HG03045 (cell line): ENCODE data around the gene GBF1.
"Not testable (repeated sequence)": the region's sequence is repeated elsewhere in the genome, so short reads cannot be mapped to it uniquely, and the experiment has no call there.

ENCODE experiments used
- ATAC-seq: cut with Tn5 transposase; IDR thresholded peaks from one replicate; pipeline ENCODE4 v1.9.1; 2021; ENCODE audit warnings: mild to moderate bottlenecking, moderate library complexity; ENCODE audit not compliant: unreplicated experiment

Gene GBF1, protein sequence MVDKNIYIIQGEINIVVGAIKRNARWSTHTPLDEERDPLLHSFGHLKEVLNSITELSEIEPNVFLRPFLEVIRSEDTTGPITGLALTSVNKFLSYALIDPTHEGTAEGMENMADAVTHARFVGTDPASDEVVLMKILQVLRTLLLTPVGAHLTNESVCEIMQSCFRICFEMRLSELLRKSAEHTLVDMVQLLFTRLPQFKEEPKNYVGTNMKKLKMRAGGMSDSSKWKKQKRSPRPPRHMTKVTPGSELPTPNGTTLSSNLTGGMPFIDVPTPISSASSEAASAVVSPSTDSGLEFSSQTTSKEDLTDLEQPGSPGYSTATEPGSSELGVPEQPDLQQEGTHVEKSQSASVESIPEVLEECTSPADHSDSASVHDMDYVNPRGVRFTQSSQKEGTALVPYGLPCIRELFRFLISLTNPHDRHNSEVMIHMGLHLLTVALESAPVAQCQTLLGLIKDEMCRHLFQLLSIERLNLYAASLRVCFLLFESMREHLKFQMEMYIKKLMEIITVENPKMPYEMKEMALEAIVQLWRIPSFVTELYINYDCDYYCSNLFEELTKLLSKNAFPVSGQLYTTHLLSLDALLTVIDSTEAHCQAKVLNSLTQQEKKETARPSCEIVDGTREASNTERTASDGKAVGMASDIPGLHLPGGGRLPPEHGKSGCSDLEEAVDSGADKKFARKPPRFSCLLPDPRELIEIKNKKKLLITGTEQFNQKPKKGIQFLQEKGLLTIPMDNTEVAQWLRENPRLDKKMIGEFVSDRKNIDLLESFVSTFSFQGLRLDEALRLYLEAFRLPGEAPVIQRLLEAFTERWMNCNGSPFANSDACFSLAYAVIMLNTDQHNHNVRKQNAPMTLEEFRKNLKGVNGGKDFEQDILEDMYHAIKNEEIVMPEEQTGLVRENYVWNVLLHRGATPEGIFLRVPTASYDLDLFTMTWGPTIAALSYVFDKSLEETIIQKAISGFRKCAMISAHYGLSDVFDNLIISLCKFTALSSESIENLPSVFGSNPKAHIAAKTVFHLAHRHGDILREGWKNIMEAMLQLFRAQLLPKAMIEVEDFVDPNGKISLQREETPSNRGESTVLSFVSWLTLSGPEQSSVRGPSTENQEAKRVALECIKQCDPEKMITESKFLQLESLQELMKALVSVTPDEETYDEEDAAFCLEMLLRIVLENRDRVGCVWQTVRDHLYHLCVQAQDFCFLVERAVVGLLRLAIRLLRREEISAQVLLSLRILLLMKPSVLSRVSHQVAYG (N-terminal part only)

DNA sequence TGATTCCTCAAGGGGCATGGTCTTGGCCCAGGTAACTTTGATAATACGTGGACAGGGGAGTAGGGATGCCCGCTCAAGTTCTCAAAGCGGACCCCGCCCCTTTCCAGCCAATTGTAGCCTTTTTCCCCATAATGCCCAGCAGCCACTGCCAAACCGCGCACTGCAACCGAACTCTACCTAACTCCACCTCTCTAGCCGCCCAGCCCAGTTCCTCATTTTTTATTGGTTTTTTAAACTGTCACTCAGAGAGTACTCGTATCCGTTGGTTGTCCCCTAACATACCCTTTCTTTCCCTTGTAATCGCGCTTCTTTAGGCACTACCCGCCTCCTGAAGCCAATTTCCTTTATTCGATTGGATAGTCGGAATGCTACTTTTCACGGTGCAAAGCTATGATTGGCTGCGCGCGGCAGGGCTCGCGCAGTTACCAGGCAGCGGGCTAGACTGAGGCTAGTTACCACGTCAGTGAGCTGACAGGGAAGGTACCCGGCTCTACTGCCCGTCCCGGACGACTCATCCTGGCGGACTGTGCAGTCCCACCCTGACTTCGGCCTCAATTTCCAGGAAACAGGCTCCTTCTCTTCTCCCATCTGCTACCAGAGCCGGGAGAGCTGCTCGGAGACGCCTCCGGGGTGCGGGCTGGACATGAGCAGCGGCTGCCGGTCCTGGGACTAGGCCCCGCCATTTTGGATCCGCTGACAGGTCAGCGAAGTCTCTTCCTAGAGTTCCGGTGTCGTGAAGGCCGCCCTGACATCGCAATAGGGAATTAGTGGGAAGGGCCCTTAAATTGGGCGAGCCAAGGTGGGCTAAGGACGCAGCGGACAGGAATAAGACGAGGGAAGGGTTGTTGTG is at the start of gene GBF1:
Gene GBF1, plus strand, starts transcription at position 451 of the 850 bp plus-strand sequence. CDS start 13,407 bp downstream, outside the sequence.
- ATAC-seq = peak; percentile 81

DNA sequence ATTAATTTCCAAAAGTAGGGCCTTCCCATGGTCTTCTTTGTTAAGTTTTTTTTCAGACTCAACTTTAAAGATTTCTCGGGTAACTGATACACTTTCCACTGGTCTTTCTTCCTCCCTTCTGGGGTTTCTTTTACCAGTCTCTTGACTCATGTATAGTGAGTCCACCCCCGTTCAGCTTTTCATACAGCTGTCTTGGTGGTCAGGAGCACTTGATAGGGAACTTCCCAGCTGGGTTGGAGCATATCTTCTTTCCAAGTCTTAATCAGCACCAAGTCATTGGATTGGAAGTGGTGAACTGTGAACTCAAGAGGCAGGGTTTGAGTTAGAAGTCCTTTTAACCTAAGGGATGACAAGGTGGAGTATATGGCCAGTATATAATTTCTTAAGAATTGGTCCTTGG is 48.4 kb upstream of the GBF1 start:
- no peak for ATAC-seq

DNA sequence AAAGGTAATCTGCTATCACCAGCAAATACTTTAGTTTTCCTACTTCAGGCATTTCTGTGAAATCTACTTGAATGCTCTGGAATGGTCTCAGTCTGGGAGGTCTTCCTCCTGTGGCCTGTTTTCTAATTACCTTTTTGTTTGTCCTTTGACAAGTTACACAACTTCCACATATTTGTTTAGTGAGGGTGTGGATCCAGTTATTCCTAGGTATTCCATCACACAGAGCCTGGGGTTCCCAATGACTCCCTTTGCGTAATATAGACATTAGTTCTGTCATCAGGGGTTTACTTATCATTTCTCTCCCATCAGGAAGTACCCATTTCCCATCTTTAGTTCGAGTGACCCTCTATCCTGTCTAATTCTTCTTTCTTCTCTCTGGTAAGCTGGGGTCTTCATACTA is 47.3 kb upstream of the GBF1 start:
- ATAC-seq = no peak

DNA sequence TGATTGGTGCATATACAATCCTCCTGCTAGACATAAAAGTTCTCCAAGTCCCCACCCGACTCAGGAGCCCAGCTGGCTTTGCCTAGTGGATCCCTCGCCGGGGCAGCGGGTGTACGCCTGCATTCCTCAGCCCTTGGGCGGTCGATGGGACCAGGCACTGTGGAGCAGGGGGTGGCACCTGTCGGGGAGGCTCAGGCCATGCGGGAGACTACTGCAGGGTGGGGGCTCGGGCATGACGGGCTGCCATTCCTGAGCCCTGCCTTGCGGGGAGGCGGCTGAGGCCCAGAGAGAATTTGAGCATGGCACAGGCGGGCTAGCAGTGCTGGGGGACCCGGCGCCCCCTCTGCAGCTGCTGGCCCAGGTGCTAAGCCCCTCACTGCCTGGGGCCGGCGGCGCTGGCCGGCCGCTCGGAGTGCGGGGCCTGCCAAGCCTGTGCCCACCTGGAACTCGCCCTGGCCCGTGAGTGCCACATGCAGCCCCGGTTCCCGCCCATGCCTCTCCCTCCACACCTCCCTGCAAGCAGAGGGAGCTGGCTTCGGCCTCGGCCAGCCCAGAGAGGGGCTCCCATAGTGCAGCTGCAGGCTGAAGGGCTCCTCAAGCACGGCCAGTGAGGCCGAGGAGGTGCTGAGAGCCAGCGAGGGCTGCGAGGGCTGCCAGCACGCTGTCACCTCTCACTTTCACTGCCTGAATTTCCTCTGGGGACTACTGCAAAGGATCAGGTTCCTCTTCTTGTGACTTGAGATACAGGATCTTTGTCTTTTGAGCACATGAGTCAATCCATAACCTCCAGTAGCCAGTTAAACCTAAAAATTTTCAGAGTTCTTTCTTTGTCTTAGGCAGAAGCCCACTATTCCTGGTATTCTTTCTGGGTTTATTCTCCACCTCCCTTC is 44.3 kb upstream of the GBF1 start:
- no peak for ATAC-seq

DNA sequence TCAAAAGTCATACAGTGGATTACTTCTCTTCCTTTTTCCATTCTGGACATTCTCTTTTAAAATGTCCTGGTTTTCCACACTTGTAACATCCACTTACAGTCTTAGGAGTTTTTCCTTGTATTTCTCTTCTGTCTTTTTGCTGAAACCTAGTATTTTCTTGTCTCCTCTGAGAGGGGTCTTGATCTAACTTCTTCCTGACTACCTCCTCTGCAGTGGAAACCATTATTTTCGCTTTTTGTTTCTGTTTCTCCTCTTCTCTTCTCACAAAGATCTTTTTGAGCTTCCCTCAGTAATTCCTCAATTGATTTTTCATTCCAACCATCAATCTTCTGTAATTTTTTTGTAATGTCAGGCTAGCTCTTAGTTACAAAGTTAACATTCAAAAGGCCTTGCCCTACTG is 42.9 kb upstream of the GBF1 start:
- no peak for ATAC-seq

DNA sequence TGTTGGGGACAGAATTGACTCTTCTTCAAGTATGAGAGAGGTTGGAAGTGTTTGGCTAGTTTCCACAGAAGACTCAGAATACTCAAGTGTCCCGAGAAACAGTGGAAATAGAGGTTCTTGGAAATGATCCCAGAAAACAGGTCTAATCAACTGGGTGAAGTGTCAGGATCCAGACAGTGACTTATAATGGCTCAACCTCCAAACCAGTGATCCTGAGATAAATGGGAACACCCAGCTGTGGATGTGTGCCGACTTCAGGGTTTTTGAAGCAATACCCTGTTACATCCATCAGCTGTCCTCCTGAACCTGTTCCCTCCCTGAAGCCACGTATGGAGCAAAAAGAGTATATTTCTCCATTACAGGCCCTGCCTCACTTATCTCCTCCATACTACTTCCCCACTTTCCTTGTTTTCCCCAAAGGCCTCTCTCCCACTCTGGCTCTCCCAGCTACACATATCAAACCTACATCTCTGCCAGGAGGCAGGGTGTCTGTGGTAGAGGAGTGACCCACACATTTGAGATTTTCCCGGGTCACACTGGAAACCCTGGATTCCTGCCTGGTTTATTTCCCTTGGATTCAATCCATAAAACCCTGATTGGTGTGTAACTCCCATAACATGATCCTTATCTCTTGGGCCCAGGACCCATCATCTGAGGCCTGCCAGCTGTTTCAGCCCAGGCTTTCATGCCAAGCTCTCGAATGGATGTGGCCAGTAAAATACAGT is 36.9 kb upstream of the GBF1 start:
- ATAC-seq = no peak

DNA sequence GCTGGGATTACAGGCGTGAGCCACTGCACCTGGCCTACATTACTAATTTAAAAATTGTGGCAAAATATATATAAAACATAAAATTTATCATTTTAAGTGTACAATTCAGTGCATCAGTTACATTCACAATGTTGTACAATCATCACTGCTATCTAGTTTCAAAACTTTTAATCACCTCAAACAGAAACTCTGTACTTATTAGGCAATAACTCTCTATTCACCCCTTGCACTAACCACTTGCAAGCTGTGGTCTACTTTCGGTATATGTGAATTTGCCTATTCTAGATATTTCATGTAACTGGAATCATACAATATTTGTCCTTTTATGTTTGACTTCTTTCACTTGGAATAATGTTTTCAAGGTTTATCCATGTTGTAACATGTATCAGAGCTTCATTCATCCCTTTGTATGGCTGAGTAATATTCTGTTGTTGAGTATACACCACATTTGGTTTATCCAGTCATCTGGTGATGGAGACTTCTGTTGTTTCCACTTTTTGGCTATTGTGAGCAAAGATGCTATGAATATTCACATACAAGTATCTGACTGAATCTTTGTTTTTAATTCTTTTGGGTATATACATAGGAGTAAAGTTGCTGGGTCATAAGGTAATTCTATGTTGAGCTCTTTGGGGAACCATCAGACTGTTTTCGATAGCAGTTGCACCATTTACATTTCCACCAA is 33.6 kb upstream of the GBF1 start:
- no peak for ATAC-seq

DNA sequence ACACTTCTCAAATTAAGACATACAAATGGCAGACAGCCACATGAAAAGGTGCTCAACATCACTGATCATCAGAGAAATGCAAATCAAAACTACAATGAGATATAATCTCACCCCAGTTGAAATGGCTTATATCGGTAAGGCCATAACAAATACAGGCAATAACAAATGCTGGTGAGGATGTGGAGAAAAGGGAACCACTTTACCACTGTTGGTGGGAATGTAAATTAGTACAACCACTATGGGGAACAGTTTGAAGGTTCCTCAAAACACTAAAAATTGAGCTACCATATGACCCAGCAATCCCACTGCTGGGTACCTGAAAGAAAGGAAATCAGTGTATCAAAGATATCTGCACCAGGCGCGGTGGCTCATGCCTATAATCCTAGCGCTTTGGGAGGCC is 31.7 kb upstream of the GBF1 start:
- not testable (repeated sequence) for ATAC-seq

DNA sequence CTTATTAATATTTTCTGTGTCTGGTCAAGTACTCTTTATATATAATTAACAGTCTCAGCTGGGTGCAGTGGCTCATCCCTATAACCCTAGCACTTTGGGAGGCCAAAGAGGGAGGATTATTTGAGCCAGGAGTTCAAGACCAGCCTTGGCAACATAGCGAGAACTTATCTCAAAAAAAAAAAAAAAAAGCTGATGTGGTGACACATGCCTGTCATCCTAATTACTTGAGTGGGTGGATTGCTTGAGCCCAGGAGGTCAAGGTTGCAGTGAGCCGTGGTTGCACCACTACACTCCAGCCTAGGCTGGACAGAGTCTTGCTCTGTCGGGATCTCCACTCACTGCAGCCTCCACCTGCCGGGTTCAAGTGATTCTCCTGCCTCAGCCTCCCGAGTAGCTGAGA is 26.0 kb upstream of the GBF1 start:
- no peak for ATAC-seq

DNA sequence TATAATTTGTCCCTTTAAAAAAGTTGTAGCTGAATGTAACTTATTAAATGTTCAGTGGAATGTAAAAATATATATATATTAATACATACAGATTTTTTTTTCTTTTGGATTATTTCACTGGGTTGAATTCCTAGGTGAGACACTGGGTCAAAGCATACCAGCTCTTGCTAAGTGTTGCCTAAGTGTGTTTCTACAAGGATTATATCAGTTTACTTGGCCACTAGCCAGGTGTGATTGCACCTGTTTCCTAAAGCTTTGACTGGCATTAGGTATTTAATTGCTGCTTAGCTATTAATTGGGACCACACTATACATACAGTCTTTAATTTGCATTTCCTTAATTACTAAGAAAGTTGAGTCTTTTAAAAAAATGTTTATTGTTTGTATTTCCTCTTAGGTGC is 24.7 kb upstream of the GBF1 start:
- ATAC-seq = no peak

DNA sequence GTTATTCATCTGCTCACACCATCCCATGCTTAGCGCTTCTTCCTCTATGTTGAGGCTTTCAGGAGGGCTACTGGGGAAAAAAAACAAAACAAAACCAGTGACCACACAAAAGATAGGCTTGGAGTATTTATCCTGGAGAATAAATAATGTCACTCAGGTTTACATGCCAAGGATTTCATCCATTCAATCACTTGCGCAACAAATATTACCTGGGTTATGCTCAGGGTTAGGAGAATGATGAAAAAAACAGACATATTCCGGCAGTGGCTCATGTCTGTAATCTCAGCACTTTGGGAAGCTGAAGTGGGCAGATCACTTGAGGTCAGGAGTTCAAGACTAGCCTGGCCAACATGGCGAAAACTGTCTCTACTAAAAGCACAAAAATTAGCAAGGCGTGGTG is 22.5 kb upstream of the GBF1 start:
- no peak for ATAC-seq

DNA sequence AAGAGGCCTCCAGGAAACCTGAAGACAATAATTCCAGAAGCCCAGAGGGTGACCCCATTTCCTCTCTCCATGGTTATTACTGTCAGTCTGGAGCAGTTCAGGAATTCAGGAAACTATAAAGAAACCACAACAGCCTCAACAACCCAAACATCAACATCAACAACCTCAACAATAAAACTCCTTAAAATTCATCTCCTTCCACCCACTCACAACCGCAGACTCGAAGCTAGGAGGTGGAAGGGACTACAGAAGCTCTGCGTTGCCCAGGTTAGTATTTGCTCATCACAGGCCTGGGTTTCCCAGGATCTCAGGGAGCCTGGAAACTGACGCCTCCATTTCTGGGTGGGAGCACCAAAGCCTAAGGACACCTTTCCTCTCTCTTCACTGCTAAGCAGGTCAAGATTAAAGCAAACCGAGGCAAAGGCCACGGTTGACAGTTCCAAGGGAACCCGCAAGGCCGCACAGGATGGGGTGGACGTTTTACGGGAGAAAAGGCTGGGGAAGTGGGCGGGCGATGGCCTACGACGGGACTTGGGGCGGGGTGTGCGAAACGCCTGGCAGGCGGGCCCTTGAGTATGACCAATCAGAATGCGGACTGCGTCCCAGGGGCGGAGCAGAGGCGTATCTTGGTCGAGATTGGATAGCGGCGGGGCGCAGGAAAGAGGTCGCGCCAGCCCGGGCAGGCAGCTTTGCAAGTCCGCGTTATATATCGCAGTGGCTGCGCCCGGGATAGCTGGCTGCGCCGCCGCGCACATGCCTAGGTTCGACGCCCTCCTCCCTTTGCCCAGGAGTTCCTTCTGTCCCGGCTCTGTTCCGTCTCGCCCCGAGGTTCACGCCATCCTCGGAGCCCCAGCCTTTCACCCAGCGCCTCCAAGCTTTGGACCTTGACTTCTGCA is 19.4 kb upstream of the GBF1 start, which contains the start of gene ELOVL3:
Gene ELOVL3, plus strand, starts transcription at position 654 of the 896 bp plus-strand sequence. CDS start 250 bp downstream, outside the sequence.
- peak; percentile 94 for ATAC-seq

DNA sequence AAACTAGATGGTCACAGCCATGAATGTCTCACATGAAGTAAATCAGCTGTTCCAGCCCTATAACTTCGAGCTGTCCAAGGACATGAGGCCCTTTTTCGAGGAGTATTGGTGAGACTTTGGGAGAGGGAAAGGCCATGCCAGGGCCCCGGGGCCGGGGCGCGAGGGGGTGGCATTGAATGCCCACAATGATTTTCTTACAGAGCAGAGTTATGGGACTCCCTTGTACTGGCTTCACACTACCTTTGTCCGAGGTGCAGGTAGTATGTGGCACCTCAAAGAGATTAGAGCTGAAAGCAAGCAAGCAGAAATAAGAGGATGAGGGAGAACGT is 18.8 kb upstream of the GBF1 start:
- no peak for ATAC-seq

DNA sequence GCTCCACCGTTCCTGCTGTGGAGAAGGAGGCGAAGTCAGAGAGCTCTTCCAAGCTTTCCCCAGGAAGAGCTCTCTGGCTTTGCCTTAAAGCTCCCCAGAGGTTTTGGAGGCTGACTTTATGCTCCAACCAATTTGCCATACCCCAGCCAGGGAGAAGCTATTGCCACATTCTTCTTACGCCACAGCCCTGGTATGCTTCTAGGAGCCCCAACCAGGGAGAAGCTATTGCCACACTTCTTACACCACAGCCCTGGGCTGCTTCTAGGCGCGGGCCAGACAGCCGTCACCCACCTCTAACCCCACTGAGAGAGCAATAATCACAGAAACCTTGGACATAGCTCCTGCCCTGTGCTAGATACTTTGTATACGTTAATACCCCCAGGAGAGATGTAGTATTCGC is 18.3 kb upstream of the GBF1 start:
- ATAC-seq = no peak

DNA sequence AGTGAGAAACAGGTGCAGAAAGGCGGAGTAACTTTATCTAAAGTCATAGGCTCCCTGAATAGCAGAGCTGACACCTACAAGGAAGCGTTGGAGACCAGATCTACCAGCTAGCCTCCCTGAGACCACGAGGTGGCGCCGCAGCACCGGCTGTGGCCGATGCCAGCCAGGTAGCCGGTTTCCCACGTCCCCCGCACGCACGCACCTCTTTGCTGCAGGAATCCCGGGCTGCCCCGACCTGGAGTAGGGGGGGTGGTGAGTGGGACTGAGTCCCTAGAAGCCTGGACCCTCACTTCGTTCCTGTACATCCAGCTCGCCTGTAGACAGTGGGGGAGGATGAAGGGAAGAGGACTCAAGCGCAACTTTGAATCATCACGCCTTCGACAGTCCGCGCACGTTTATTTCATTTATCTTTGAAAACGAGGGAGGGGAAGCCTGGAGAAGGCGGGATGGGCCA is 15.5 kb upstream of the GBF1 start:
- no peak for ATAC-seq

DNA sequence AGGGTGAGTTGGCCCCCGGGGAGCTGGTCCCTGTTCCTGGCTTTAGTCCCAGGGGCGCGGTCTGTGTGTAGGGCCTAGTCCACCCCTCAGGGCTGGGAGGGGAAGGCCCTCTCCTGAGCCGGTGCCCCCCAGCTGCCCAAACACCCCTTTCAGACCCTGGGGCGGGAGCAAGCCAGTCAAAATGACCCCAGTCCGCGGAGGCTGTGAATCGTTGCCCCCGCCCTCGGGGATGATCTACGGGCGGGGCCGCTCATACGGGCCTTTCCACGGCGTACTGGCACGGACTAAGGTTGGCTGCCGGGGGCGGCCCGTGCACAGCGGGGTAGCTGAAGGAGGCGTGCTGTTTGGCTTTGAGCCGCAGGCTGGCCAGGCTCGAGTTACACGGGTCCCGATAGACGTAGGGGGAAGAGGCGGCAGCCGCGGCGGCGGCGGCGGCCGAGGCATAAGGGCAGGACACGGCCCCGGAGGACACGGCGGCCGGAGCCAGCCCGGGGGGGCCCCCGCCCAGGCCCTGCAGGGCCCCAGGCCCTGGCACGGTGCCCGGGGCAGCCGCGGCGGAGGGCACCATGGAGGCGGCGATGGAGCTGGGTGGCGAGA is 15.0 kb upstream of the GBF1 start:
- ATAC-seq = no peak
